Measurements from ENCODE around the gene ENOPH1.

- TF ChIP-seq POLR2AphosphoS5 (IDR thresholded peaks at IDR 0.05; ENCODE audit: borderline replicate concordance, low read depth, low read length) (no peak), EZH2 (IDR thresholded peaks at IDR 0.05) (no peak)
Measured at GRCh38 chr4:82469791-82470345, 39.5 kb downstream of the ENOPH1 start.

All from SK-N-MC (cell line).